ENCODE measurements around the gene WDR86. TPM values are rescaled to one million over a fixed set of nuclear protein-coding genes. Genes with fewer than 3 reads are reported as not detected.

Gene WDR86
- total and polyA plus RNA-seq, 5 experiments from 2014 or later, result 0.47 to 1.2 (median 0.81) TPM

DNA sequence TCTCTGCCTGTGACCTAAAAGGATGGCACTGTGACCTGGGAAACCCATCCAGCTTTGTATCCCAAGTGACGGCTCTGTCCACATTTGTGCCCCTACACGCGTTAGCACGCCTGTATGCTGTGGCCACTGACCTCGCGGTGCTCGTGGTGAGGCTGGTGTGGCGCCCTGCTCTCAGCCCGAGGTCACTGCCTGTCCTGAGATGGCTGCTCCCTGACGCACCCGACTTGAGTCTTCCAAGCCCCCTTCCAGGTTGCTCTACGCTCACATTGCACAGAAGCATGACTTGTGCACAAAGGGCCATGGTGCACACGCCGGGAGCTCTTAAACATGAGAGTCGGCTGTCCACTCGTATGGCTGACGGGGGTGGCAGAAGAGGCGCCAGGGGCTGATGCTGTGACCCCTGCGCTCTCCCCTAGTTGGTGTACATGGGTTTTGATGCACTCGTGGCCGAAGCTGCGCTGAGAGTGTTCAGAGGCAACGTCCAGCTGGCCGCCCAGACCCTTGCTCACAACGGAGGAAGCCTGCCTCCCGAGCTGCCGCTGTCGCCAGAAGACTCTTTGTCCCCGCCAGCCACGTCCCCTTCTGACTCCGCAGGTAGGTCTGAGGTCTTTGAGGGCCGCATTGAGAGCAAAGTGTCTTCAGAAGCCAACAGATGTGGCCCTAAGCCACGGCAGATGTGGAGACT, 33.5 kb downstream of the WDR86 start:
- Mint-ChIP-seq H3K36me3 (peaks cover 0 to 53% (median 3%) of the 10 kb centered on the region in 3 donors), H3K27ac (peak overlapping the region in 2 of 10 donors; percentile 43 to 69), H3K4me1 (peaks cover 9 to 14% (median 12%) of the 10 kb centered on the region in 4 donors), H3K9me3 (no peaks in the 10 kb centered on the region), H3K4me3 (no peak overlapping the region), H3K27me3 (no peaks in the 10 kb centered on the region)
- POLR2A ChIA-PET, result interaction anchor here (1.2 kb wide), 1 partner anchor 67 kb away, joined by 5 read pairs; no protein-coding TSS in a partner anchor
- DNase-seq, result no peak
- ATAC-seq, result no peak

DNA sequence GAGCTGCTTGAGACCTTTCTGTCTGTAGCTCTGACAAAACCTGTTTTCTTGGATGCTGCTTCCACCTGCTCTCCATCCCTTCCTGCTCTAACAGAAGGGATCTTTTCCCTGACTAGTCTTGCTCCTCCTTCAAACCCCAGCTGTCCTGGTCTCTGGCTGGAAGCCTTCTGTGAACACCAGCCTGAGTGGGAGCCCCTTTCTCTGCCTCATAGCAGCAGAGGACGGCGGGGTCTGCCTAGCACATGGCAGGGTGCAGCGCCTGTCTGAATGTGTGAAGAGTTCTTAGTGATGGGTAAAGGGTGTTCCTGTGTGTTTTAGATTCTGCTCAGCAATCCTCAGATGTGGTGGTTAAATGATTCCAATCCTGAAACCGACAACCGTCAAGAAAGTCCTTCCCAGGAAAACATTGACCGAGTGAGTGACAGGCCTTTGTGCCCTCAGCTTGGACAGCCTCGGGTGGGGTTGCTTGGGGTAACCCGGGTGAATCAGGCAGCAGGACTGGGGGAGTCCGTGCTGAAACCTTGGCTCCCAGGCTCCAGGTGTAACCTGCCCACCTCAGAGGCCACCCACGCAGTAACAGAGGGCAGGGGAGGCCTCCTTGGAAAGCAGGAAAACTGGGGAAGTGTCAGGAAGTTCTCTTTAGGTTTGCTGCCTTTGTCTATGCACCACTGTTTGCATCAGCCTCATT, 34.2 kb downstream of the WDR86 start:
- no peak for DNase-seq
- no peak for ATAC-seq
- Mint-ChIP-seq H3K9me3 (no peaks in the 10 kb centered on the region), H3K27me3 (no peaks in the 10 kb centered on the region), H3K36me3 (peaks cover 0 to 57% (median 5%) of the 10 kb centered on the region in 3 donors), H3K27ac (peak overlapping the region in 3 of 10 donors; percentile 24 to 43 (median 35)), H3K4me1 (peaks cover 4 to 14% (median 7%) of the 10 kb centered on the region in 4 donors), H3K4me3 (no peak overlapping the region)
- POLR2A ChIA-PET, result interaction anchor here (1.2 kb wide), 1 partner anchor 68 kb away, joined by 5 read pairs; no protein-coding TSS in a partner anchor

DNA sequence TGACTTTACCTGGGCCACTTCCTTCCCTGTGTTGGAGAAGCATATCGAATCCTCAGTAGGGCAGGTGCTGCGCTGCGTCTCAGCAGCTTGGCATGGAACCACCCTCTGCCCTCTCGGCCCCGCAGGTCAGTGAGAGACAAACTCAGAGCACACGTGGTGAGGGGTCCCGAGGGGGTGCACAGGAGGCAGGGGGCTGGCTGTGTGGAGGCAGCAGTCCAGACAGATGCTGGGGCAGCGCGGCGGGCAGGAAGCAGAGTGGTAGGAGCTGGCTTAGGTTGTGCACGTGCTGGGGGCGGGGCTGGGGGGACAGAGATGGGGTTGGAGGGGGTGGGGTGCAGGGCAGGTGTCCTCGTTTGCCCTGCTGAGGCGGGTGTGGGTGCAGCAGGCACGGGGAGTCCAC, 35.1 kb downstream of the WDR86 start:
- Mint-ChIP-seq H3K36me3 (peaks cover 0 to 65% (median 6%) of the 10 kb centered on the region in 3 donors), H3K4me1 (peaks cover 3 to 14% (median 6%) of the 10 kb centered on the region in 4 donors), H3K27ac (peak overlapping the region in 1 of 10 donors; percentile 71), H3K4me3 (no peak overlapping the region), H3K9me3 (no peaks in the 10 kb centered on the region), H3K27me3 (no peaks in the 10 kb centered on the region)
- no peak for DNase-seq
- POLR2A ChIA-PET, result no interaction called here
- ATAC-seq, result no peak

DNA sequence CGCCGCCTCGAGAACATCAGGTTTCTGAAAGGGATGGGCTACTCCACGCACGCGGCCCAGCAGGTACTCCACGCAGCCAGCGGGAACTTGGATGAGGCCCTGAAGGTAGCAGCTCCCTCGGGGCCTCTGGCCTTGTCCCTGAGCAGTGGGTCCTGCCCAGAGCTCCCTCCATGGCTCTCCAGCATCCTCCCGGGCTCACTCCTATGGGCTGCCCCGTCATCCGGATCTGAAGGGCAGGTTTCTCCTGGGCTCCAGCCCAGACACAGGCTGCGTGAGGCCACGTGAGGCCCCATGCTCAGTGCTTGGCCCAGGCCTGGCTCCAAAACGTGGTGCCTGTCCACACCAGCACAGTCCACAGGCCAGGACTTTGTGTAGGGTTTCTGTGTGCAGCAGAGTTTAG, 35.7 kb downstream of the WDR86 start:
- H3K27me3 Mint-ChIP-seq, result no peaks in the 10 kb centered on the region
- no peaks in the 10 kb centered on the region for H3K9me3 Mint-ChIP-seq
- peaks cover 2 to 12% (median 4%) of the 10 kb centered on the region in 4 donors for H3K4me1 Mint-ChIP-seq
- POLR2A ChIA-PET, result no interaction called here
- no peak for DNase-seq
- peak overlapping the region in 1 of 10 donors; percentile 14 for H3K27ac Mint-ChIP-seq
- no peak for ATAC-seq
- H3K36me3 Mint-ChIP-seq, result peaks cover 0 to 70% (median 9%) of the 10 kb centered on the region in 3 donors
- no peak overlapping the region for H3K4me3 Mint-ChIP-seq

DNA sequence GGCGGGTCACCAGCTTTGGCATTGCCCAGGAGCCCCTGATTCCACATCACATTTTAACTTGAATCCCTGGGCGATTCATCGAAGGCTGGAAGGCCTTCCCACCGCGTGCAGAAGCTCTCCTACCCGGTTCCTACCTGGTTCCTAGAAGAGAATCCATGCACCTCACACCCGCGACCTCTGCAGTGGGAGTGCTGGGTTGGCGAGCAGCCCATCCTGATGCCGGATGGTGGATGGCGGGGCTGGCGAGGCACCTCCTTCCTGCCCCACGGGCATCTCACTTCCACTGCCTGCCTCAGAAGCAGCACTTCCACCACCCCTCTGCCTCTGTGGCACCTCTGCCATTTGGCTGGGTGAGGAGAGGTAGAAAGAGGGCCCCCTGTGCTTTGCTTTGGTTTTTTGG, 36.2 kb downstream of the WDR86 start:
- H3K27ac Mint-ChIP-seq, result peak overlapping the region in 1 of 10 donors; percentile 48
- H3K27me3 Mint-ChIP-seq, result no peaks in the 10 kb centered on the region
- peaks cover 3 to 8% (median 5%) of the 10 kb centered on the region in 4 donors for H3K4me1 Mint-ChIP-seq
- DNase-seq (no peak), ATAC-seq (no peak)
- H3K36me3 Mint-ChIP-seq, result peaks cover 0 to 70% (median 11%) of the 10 kb centered on the region in 3 donors
- POLR2A ChIA-PET, result interaction anchor here (1.0 kb wide), 1 partner anchor 68 kb away, joined by 3 read pairs; no protein-coding TSS in a partner anchor
- H3K4me3 Mint-ChIP-seq, result no peak overlapping the region
- no peaks in the 10 kb centered on the region for H3K9me3 Mint-ChIP-seq

DNA sequence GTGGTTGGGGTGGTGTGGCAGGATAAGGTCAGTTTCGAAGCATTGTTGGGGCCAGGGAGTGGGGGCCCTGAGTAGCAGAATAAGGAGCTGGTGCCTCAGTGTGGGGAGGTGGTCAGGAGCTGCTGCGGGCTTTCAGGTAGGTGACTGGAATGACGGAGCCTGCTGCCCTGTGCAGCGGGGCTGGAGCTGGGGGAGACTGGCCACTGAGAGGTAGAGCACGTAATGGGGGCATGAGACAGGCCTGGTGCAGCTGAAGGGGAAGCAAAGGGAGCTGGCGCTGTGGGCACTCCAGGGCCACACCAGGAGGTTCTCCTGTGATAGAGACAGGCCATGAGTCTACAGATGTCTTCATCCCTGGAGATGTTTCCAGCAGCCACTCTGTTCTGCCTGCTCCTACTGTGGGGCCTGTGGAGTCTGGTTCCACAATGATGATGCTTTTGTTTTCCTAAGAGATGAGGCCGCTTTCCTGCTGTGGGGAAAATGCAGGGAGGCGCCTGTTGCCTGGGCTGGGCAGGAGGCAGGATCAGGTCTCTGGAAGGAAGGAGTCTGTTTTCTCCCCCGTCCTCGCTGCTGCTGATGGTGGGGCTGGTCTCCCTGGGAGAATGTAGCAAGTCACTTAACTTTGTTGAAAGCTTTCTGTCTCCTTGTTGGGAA, 37.1 kb downstream of the WDR86 start:
- H3K36me3 Mint-ChIP-seq, result peaks cover 0 to 69% (median 15%) of the 10 kb centered on the region in 3 donors

DNA sequence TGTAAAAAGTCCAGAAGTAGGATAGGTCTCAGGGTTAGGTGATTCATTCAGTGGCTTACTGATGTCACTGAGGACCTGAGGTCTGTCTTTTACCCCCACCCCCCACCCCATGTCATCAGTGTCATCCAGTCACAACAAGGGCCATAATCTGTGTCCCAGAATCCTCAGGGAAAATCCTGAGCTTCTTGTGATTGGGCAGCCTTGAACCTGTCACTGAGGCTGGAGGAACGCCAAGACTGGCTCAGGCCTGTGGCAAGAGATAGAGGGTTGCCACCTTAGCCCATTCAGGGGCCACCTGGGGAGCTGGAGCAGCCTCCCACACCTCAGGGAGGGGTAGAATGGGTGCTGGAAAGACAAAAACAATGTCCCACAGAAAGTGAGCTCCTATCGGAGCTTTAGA, 38.6 kb downstream of the WDR86 start:
- POLR2A ChIA-PET, result interaction anchor here (0.9 to 2.1 kb wide), 2 partner anchors 76 to 78 kb away, joined by 4 to 5 read pairs; no protein-coding TSS in a partner anchor
- peaks cover 0 to 59% (median 12%) of the 10 kb centered on the region in 3 donors for H3K36me3 Mint-ChIP-seq
- H3K27me3 Mint-ChIP-seq, result no peaks in the 10 kb centered on the region
- peaks cover 9 to 16% (median 13%) of the 10 kb centered on the region in 4 donors for H3K4me1 Mint-ChIP-seq
- DNase-seq (no peak), ATAC-seq (no peak)
- no peaks in the 10 kb centered on the region for H3K9me3 Mint-ChIP-seq
- H3K27ac Mint-ChIP-seq, result no peak overlapping the region
- H3K4me3 Mint-ChIP-seq, result no peak overlapping the region

More for the DNA sequence above, 37.1 kb downstream of the WDR86 start:
- Mint-ChIP-seq H3K4me1 (peaks cover 9 to 15% (median 12%) of the 10 kb centered on the region in 4 donors), H3K27me3 (no peaks in the 10 kb centered on the region), H3K9me3 (no peaks in the 10 kb centered on the region), H3K27ac (peak overlapping the region in 4 of 10 donors; percentile 41 to 69 (median 48)), H3K4me3 (no peak overlapping the region)
- ATAC-seq (no peak), DNase-seq (no peak)
- POLR2A ChIA-PET, result interaction anchor here (1.0 to 2.1 kb wide), 2 partner anchors 68 to 76 kb away, joined by 3 to 5 read pairs; no protein-coding TSS in a partner anchor

DNA sequence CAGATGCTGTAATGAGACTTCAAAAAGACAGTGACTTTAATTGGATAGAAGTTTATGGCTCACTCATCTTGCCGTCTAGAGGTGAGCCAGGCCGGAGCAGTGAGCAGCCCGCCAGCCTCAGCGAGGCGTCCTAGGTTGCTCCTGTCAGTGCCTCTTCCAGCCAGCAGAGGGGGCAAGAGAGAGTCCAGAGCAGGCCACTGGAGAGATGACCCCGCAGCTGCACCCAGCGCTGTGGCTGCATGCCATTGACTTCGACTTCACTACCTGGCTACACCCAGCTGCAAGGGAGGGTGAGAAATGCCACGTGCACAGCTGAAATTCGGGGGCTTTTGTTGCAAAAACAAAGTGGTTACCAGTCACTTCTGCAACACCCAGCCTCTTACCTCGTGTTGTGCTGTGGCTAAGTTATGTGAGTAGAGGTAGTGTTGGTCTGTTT, 41.7 kb downstream of the WDR86 start:
- Mint-ChIP-seq H3K4me3 (peak overlapping the region in 1 of 10 donors; percentile 8), H3K9me3 (no peaks in the 10 kb centered on the region), H3K27ac (peak overlapping the region in 4 of 10 donors; percentile 3 to 76 (median 64)), H3K27me3 (no peaks in the 10 kb centered on the region), H3K4me1 (peaks cover 8 to 21% (median 20%) of the 10 kb centered on the region in 4 donors), H3K36me3 (peaks cover 3 to 48% (median 16%) of the 10 kb centered on the region in 3 donors)
- ATAC-seq (peak; percentile 95 to 100), DNase-seq (peak; percentile 54 to 85 (median 72))
- POLR2A ChIA-PET, result interaction anchor here (1.0 to 5.5 kb wide), 2 partner anchors 63 to 80 kb away, joined by 3 to 27 read pairs; no protein-coding TSS in a partner anchor

DNA sequence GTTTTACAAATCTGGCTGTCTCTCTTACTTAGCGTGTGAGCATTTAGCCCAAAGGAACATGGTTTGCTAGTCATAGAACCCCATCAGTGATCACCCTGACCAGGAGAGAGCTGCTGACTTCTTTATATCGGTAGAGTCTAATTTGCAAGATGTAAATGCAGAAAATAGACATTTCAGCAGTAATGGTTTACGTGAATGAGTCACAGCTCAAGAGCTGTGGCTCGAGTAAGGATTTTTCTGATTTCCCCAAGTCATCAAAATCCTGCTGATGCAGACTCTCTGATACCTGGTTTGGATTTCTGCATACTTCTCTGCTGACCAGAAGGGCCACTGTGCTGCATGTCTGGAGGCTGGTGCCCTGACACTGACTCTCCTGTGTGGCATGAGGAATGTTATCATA, 42.6 kb downstream of the WDR86 start:
- H3K9me3 Mint-ChIP-seq, result no peaks in the 10 kb centered on the region
- H3K4me1 Mint-ChIP-seq, result peaks cover 4 to 20% (median 17%) of the 10 kb centered on the region in 4 donors
- no peak for ATAC-seq
- peak overlapping the region in 1 of 10 donors; percentile 17 for H3K27ac Mint-ChIP-seq
- POLR2A ChIA-PET, result interaction anchor here (0.8 to 5.5 kb wide), 2 partner anchors 81 to 266 kb away, joined by 3 to 27 read pairs; no protein-coding TSS in a partner anchor
- H3K36me3 Mint-ChIP-seq, result peaks cover 12 to 52% (median 24%) of the 10 kb centered on the region in 3 donors
- no peak overlapping the region for H3K4me3 Mint-ChIP-seq
- H3K27me3 Mint-ChIP-seq, result no peaks in the 10 kb centered on the region
- DNase-seq, result no peak

DNA sequence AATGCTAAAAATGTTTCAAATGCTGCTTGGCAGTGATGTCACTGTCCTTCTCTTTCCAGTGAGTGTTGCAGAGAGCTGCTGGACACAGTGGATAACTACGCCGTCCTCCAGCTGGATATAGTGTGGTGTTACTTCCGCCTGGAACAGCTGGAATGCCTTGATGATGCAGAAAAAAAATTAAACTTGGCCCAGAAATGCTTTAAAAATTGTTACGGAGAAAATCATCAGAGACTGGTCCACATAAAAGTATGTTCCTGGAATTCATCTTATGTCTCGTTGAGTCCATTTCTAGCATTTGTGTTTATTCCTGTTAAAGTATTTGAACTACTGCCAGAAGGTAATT, 43.0 kb downstream of the WDR86 start:
- no peak for DNase-seq
- Mint-ChIP-seq H3K4me3 (no peak overlapping the region), H3K9me3 (no peaks in the 10 kb centered on the region), H3K27me3 (no peaks in the 10 kb centered on the region), H3K4me1 (peaks cover 4 to 20% (median 17%) of the 10 kb centered on the region in 4 donors), H3K27ac (no peak overlapping the region), H3K36me3 (peaks cover 14 to 54% (median 27%) of the 10 kb centered on the region in 3 donors)
- no peak for ATAC-seq
- POLR2A ChIA-PET, result interaction anchor here (0.8 to 5.5 kb wide), 2 partner anchors 82 to 267 kb away, joined by 3 to 27 read pairs; no protein-coding TSS in a partner anchor

DNA sequence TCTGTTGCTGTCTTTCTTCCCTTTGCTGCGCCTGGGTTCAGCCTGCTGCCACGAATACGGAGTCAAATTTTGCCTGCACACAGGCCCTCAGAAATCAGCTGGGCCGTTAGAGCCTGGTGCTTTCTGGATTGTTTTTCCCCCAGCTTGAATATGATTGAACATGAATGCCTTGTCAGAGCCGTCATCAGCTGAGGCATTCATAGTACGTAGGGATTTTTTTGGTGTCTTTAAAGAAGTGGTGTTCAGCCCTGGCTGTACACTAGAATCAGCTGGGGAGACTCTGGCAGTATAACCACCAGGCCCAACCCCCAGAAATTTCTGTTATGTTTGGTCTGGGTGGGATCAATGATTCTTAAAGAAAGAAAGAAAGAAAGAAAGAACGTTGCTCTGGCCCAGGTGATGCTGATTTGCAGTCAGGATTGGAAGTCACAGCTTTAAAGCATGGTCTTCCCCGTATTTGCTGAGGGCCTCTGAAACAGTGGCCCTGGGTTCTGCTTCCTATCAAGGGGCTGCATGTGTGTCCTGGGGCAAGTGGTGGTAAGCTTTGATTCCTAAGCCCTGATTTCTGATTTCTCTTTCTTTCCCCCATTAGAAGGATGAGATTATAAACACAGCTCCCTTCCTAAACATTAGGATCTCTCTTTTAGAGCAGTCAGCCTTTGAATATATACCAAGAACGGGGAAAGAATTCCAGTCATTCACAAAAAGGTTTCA, 43.5 kb downstream of the WDR86 start:
- Mint-ChIP-seq H3K27ac (peak overlapping the region in 5 of 10 donors; percentile 6 to 86 (median 56)), H3K27me3 (no peaks in the 10 kb centered on the region), H3K4me3 (no peak overlapping the region), H3K4me1 (peaks cover 4 to 20% (median 17%) of the 10 kb centered on the region in 4 donors), H3K9me3 (no peaks in the 10 kb centered on the region), H3K36me3 (peaks cover 14 to 56% (median 28%) of the 10 kb centered on the region in 3 donors)
- ATAC-seq, result no peak
- no peak for DNase-seq
- POLR2A ChIA-PET, result interaction anchor here (0.8 to 5.5 kb wide), 2 partner anchors 82 to 267 kb away, joined by 3 to 27 read pairs; no protein-coding TSS in a partner anchor

Measured in naive thymus-derived CD8-positive, alpha-beta T cell (primary cell).